H4 (cell line): ENCODE data around the gene PIGU. TPM values are rescaled to one million over a fixed set of nuclear protein-coding genes. Genes with fewer than 3 reads are reported as not detected.
"Not testable (repeated sequence)": the region's sequence is repeated elsewhere in the genome, so short reads cannot be mapped to it uniquely, and the experiment has no call there.

ENCODE experiments used
- DNase-seq: peaks from one replicate; pipeline ENCODE4 v3.0.0-alpha.2; 2015; ENCODE audit warnings: low spot score
- total RNA-seq: library from RNA; depleted of rRNA; stranded (reverse); fragments of >200 nt; shearing (Covaris generic); gene quantifications from 2 replicates; pipeline ENCODE4 v1.2.3, GENCODE V29; 2014; rRNA removed

The PIGU gene
- total RNA-seq, 1 experiment from 2014 or later: 35.8 TPM

DNA sequence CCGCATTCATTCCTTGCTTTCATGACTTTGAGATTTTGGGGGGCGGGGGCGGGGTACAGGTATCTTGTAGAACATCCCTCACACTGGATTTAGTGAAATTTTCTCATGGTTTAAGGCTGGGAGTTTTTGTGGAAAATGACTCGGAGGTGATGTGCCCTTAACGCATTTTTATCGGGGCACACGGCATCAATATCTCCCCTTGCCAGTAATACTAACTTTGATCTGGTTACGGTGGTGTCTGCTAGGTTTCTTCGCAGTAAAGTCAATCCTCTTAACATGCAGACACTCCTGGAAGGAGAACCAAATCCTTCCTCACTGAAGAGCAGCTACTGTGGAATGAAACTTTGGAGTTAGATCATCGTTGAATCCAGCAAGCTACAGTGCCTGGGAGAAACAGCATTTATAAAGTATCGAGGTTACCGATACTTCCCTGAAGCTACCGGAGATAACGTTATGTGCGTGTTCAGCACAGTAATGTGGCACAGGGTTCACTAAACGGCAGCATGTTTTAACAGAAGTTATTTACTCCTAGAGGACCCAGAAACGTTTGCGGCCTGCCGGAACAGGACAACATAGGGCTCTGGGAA, 161.9 kb downstream of the PIGU start:
- no peak for DNase-seq

DNA sequence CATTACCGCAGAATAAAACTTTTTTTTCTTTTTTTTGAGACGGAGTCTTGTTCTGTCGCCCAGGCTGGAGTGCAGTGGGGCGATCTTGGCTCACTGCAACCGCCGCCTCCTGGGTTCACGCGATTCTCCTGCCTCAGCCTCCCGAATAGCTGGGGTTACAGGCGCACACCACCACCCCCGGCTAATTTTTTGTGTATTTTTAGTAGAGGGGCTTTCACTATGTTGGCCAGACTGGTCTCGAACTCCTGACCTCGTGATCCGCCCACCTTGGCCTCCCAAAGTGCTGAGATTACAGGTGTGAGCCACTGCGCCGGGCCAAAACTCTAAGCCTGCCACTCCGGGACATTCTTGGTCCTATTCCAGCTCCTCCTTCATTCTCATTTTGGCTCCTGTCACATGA, 162.9 kb downstream of the PIGU start:
- DNase-seq: not testable (repeated sequence)

DNA sequence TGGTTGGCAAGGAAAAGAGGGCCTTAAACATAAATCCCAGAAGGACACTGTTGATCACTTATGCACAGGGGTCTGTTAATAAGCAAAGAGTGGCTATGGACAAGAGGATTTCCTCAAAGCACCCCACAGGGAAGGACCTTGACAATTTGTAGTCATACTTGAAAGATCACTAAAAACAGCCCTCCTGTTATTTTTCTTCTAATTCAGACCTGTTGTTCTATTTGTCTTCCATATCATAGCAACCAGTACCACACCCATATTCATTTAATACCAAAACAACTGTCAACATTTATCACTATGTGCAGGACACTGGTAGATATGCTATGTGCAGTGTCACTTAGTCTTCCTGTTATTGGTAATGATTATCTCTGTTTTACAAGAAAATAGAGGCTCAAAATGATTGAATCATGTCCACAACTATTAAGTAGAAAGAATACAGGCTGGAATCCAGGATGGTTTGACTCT, 163.9 kb downstream of the PIGU start:
- DNase-seq: no peak

DNA sequence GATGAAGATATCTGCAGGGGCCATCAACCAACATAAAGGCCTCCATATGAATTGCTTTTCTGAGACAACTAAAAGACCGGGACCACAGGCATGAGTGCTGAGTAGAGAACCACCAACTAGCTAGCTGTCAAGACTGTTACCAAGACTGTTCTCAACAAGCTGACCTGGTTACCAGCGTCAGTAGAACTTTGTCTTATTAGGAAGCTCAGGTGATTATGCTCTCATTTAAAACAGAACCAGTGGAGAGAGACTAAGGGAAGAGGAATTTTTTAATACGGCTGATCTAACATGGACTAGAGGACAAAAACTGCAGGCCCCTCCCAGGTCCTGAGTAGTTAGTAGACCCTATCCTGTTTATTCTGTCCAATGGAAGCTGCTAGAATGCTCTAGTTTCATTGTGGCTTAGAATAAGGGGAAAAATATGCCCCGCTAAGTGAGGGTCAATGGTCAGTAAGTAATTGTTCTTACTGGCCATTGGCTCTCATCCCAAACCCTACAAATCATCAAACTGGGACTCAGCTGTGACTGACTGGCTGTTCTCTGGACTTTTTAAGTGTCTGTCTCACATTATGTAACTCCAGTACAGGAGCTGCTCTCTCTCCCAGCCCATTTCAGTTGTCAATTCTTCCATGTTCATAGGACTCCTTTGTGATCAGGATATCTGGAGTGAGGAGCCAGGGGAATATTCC, 164.5 kb downstream of the PIGU start:
- DNase-seq: no peak

DNA sequence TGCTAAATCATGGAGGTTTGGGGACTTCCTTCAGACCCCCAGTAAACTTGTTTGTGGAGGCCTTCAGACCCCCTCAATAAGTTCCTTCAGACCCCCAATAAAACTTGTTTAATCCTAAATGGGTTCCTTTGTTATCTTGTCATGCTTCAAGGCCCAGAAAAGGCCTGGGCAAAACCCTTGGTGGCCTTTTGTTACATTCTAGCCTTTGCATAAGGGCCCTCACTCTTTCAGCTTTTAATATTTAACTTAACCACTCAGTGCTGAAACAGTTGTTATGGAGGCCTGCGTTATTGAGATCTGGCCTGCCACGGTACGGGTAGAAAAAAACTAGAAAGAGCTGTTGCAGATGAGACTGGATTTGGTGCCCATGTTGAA, 165.0 kb downstream of the PIGU start:
- DNase-seq: no peak

DNA sequence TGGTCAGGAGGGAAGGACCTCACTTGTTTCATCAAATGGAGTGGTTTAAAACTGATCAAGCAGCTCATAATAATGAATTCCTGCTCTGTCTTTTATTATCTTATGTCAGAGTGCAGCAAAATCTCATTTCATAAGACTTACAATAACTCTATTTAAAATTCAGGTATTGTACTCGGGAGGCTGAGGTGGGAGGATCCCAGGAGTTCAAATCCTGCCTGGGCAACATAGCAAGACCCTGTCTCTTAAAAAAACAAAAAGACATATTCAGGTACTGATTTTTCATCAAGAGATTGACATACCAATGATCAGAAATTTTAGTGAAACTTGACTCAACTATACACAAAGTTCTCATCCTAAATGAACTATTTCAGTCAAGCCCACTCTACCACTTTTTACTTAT, 166.3 kb downstream of the PIGU start:
- DNase-seq: no peak

Other genes with a start within 250 kb of the PIGU start
- 142 and 180 TPM in 2 replicates for gene DYNLRB1, start 160.7 kb downstream of the PIGU start, total RNA-seq
- gene MAP1LC3A, start 118.4 kb downstream of the PIGU start, total RNA-seq: 12.4 and 15.4 TPM in 2 replicates
- gene TP53INP2, start 27.3 kb upstream of the PIGU start, total RNA-seq: 4.2 and 6.1 TPM in 2 replicates
- 3.4 and 7.9 TPM in 2 replicates for gene NCOA6, start 148.6 kb upstream of the PIGU start, total RNA-seq
- gene GGT7, start 195.8 kb upstream of the PIGU start, total RNA-seq: 0.76 and 0.99 TPM in 2 replicates
- gene ACSS2, start 199.5 kb upstream of the PIGU start, total RNA-seq: 14.1 and 18.5 TPM in 2 replicates